Measurements from ENCODE around the gene FEM1C.

Gene FEM1C

GRCh38 chr5:115514220-115514619 is 30.4 kb downstream of the FEM1C start:
- H3K27me3 ChIP-seq (ENCODE audit: insufficient read depth, low read length), result no peaks in the 10 kb centered on the region
- H4K91ac ChIP-seq (ENCODE audit: low read depth, low read length), result no peak overlapping the region
- H3K79me1 ChIP-seq (ENCODE audit: low read length), result no peaks in the 10 kb centered on the region
- H3K27ac ChIP-seq (ENCODE audit: low read depth, low read length), result no peak overlapping the region
- H2AFZ ChIP-seq (ENCODE audit: insufficient read depth, low read length, poor library complexity), result no peak overlapping the region
- H3K4ac ChIP-seq (ENCODE audit: low read depth, low read length), result no peak overlapping the region
- H3K9ac ChIP-seq (ENCODE audit: low read length), result no peak overlapping the region
- H3K36me3 ChIP-seq (ENCODE audit: control insufficient read depth in 1 of 2, insufficient read depth in 2 of 2, low read length in 2 of 2), result no peaks in the 10 kb centered on the region
- H2BK5ac ChIP-seq (ENCODE audit: low read depth, low read length, poor library complexity), result no peak overlapping the region
- no peaks in the 10 kb centered on the region for H3K4me1 ChIP-seq (ENCODE audit: control insufficient read depth in 1 of 2, insufficient read depth in 2 of 2, low read length in 2 of 2)
- H2BK120ac ChIP-seq (ENCODE audit: insufficient read depth, low read length, poor library complexity), result no peak overlapping the region
- no peak overlapping the region for H4K8ac ChIP-seq (ENCODE audit: low read depth, low read length)
- H3K4me2 ChIP-seq (ENCODE audit: low read length), result no peak overlapping the region
- H2BK12ac ChIP-seq (ENCODE audit: low read length), result no peak overlapping the region
- WGBS (ENCODE audit: extremely low coverage, insufficient coverage, insufficient read length), result no CpG with 5 or more reads among the region's 5 CpGs
- no peak overlapping the region for H2AK5ac ChIP-seq (ENCODE audit: low read length)
- no peaks in the 10 kb centered on the region for H3K9me3 ChIP-seq (ENCODE audit: insufficient read depth, low read depth, low read length)
- H3K79me2 ChIP-seq (ENCODE audit: control insufficient read depth, insufficient read depth, low read length, poor library complexity), result no peaks in the 10 kb centered on the region
- DNase-seq, result no peak
- H3K23ac ChIP-seq (ENCODE audit: low read length), result no peak overlapping the region
- H4K12ac ChIP-seq (ENCODE audit: low read depth, low read length), result no peak overlapping the region
- no peak overlapping the region for H3K14ac ChIP-seq (ENCODE audit: low read length)
- no peak overlapping the region for H3K4me3 ChIP-seq (ENCODE audit: low read depth, low read length)
- no peak overlapping the region for H3K18ac ChIP-seq (ENCODE audit: low read length)

GRCh38 chr5:115511632-115512031 is 32.9 kb downstream of the FEM1C start:
- Histone ChIP-seq H3K9me3 (ENCODE audit: insufficient read depth, low read depth, low read length) (no peaks in the 10 kb centered on the region), H3K4me1 (ENCODE audit: control insufficient read depth in 1 of 2, insufficient read depth in 2 of 2, low read length in 2 of 2) (no peaks in the 10 kb centered on the region), H3K4me3 (ENCODE audit: low read depth, low read length) (no peak overlapping the region), H3K79me2 (ENCODE audit: control insufficient read depth, insufficient read depth, low read length, poor library complexity) (no peaks in the 10 kb centered on the region), H3K9ac (ENCODE audit: low read length) (no peak overlapping the region), H2BK120ac (ENCODE audit: insufficient read depth, low read length, poor library complexity) (no peak overlapping the region), H2AFZ (ENCODE audit: insufficient read depth, low read length, poor library complexity) (no peak overlapping the region), H3K79me1 (ENCODE audit: low read length) (no peaks in the 10 kb centered on the region), H4K91ac (ENCODE audit: low read depth, low read length) (no peak overlapping the region), H4K8ac (ENCODE audit: low read depth, low read length) (no peak overlapping the region), H3K36me3 (ENCODE audit: control insufficient read depth in 1 of 2, insufficient read depth in 2 of 2, low read length in 2 of 2) (no peaks in the 10 kb centered on the region), H3K4ac (ENCODE audit: low read depth, low read length) (no peak overlapping the region), H3K27me3 (ENCODE audit: insufficient read depth, low read length) (no peaks in the 10 kb centered on the region), H2BK12ac (ENCODE audit: low read length) (no peak overlapping the region), H2BK5ac (ENCODE audit: low read depth, low read length, poor library complexity) (no peak overlapping the region), H3K4me2 (ENCODE audit: low read length) (no peak overlapping the region), H3K23ac (ENCODE audit: low read length) (no peak overlapping the region), H4K12ac (ENCODE audit: low read depth, low read length) (no peak overlapping the region), H3K27ac (ENCODE audit: low read depth, low read length) (no peak overlapping the region), H2AK5ac (ENCODE audit: low read length) (no peak overlapping the region), H3K18ac (ENCODE audit: low read length) (no peak overlapping the region), H3K14ac (ENCODE audit: low read length) (no peak overlapping the region)
- WGBS (ENCODE audit: extremely low coverage, insufficient coverage, insufficient read length), result no CpG with 5 or more reads among the region's 3 CpGs
- no peak for DNase-seq

GRCh38 chr5:115510145-115510645 is 34.4 kb downstream of the FEM1C start:
- Histone ChIP-seq H2AK5ac (ENCODE audit: low read length) (no peak overlapping the region), H2BK120ac (ENCODE audit: insufficient read depth, low read length, poor library complexity) (no peak overlapping the region), H3K4me2 (ENCODE audit: low read length) (no peak overlapping the region), H3K4ac (ENCODE audit: low read depth, low read length) (no peak overlapping the region), H3K18ac (ENCODE audit: low read length) (no peak overlapping the region), H3K4me1 (ENCODE audit: control insufficient read depth in 1 of 2, insufficient read depth in 2 of 2, low read length in 2 of 2) (no peaks in the 10 kb centered on the region), H3K9ac (ENCODE audit: low read length) (no peak overlapping the region), H2BK5ac (ENCODE audit: low read depth, low read length, poor library complexity) (no peak overlapping the region), H3K79me2 (ENCODE audit: control insufficient read depth, insufficient read depth, low read length, poor library complexity) (no peaks in the 10 kb centered on the region), H3K23ac (ENCODE audit: low read length) (no peak overlapping the region), H3K4me3 (ENCODE audit: low read depth, low read length) (no peak overlapping the region), H2AFZ (ENCODE audit: insufficient read depth, low read length, poor library complexity) (no peak overlapping the region), H3K27me3 (ENCODE audit: insufficient read depth, low read length) (no peaks in the 10 kb centered on the region), H4K8ac (ENCODE audit: low read depth, low read length) (no peak overlapping the region), H3K9me3 (ENCODE audit: insufficient read depth, low read depth, low read length) (no peaks in the 10 kb centered on the region), H3K27ac (ENCODE audit: low read depth, low read length) (no peak overlapping the region), H4K91ac (ENCODE audit: low read depth, low read length) (no peak overlapping the region), H3K79me1 (ENCODE audit: low read length) (no peaks in the 10 kb centered on the region), H4K12ac (ENCODE audit: low read depth, low read length) (no peak overlapping the region), H3K36me3 (ENCODE audit: control insufficient read depth in 1 of 2, insufficient read depth in 2 of 2, low read length in 2 of 2) (no peaks in the 10 kb centered on the region), H2BK12ac (ENCODE audit: low read length) (no peak overlapping the region), H3K14ac (ENCODE audit: low read length) (no peak overlapping the region)
- no CpG with 5 or more reads among the region's 1 CpG for WGBS (ENCODE audit: extremely low coverage, insufficient coverage, insufficient read length)
- no peak for DNase-seq

GRCh38 chr5:115509547-115509946 is 35.0 kb downstream of the FEM1C start:
- no peak overlapping the region for H2BK12ac ChIP-seq (ENCODE audit: low read length)
- H2BK120ac ChIP-seq (ENCODE audit: insufficient read depth, low read length, poor library complexity), result no peak overlapping the region
- H3K23ac ChIP-seq (ENCODE audit: low read length), result no peak overlapping the region
- no peak overlapping the region for H2AFZ ChIP-seq (ENCODE audit: insufficient read depth, low read length, poor library complexity)
- no peaks in the 10 kb centered on the region for H3K79me2 ChIP-seq (ENCODE audit: control insufficient read depth, insufficient read depth, low read length, poor library complexity)
- no peaks in the 10 kb centered on the region for H3K79me1 ChIP-seq (ENCODE audit: low read length)
- no peak overlapping the region for H3K4ac ChIP-seq (ENCODE audit: low read depth, low read length)
- no peak overlapping the region for H3K9ac ChIP-seq (ENCODE audit: low read length)
- no peak overlapping the region for H3K14ac ChIP-seq (ENCODE audit: low read length)
- H3K4me3 ChIP-seq (ENCODE audit: low read depth, low read length), result no peak overlapping the region
- H3K36me3 ChIP-seq (ENCODE audit: control insufficient read depth in 1 of 2, insufficient read depth in 2 of 2, low read length in 2 of 2), result no peaks in the 10 kb centered on the region
- no peak overlapping the region for H4K8ac ChIP-seq (ENCODE audit: low read depth, low read length)
- no peak overlapping the region for H3K18ac ChIP-seq (ENCODE audit: low read length)
- no CpG with 5 or more reads among the region's 2 CpGs for WGBS (ENCODE audit: extremely low coverage, insufficient coverage, insufficient read length)
- no peaks in the 10 kb centered on the region for H3K4me1 ChIP-seq (ENCODE audit: control insufficient read depth in 1 of 2, insufficient read depth in 2 of 2, low read length in 2 of 2)
- H3K4me2 ChIP-seq (ENCODE audit: low read length), result no peak overlapping the region
- no peak overlapping the region for H2BK5ac ChIP-seq (ENCODE audit: low read depth, low read length, poor library complexity)
- H3K9me3 ChIP-seq (ENCODE audit: insufficient read depth, low read depth, low read length), result no peaks in the 10 kb centered on the region
- no peak overlapping the region for H4K12ac ChIP-seq (ENCODE audit: low read depth, low read length)
- H4K91ac ChIP-seq (ENCODE audit: low read depth, low read length), result no peak overlapping the region
- no peak for DNase-seq
- no peaks in the 10 kb centered on the region for H3K27me3 ChIP-seq (ENCODE audit: insufficient read depth, low read length)
- no peak overlapping the region for H3K27ac ChIP-seq (ENCODE audit: low read depth, low read length)
- H2AK5ac ChIP-seq (ENCODE audit: low read length), result no peak overlapping the region

Measured in trophoblast cell (in vitro differentiated cells and primary cell).